KMS-11 (cell line): Measurements from ENCODE around the gene BTG3.

Experiments used
- H2AFZ ChIP-seq: fragments of 200-600 bp; sonication (generic); 2 replicates; pipeline ENCODE4 v1.6.1; 2016; ENCODE audit warnings: antibody characterized with exemption, mixed run types, low read depth
- H3K27ac ChIP-seq: fragments of 200-600 bp; sonication (generic); 2 replicates; pipeline ENCODE4 v1.6.1; 2016; ENCODE audit warnings: mild to moderate bottlenecking, mixed run types
- H3K27me3 ChIP-seq: fragments of 200-600 bp; sonication (generic); 2 replicates; pipeline ENCODE4 v1.6.1; 2017; ENCODE audit warnings: mild to moderate bottlenecking, low read depth, mixed run types, moderate library complexity; ENCODE audit not compliant: insufficient read depth
- H3K36me3 ChIP-seq: fragments of 200-600 bp; sonication (generic); 2 replicates; pipeline ENCODE4 v1.6.1; 2017; ENCODE audit warnings: mild to moderate bottlenecking, mixed run types; ENCODE audit not compliant: insufficient read depth
- H3K4me1 ChIP-seq: fragments of 200-600 bp; sonication (generic); 2 replicates; pipeline ENCODE4 v1.6.1; 2016; ENCODE audit warnings: mild to moderate bottlenecking, low read depth, mixed run types; ENCODE audit not compliant: poor library complexity, severe bottlenecking
- H3K4me2 ChIP-seq: fragments of 200-600 bp; sonication (generic); 2 replicates; pipeline ENCODE4 v1.7.0; 2016; ENCODE audit warnings: mild to moderate bottlenecking, mixed run types
- H3K4me3 ChIP-seq: fragments of 200-600 bp; sonication (generic); IDR thresholded peaks from 2 replicates; pipeline ENCODE4 v1.6.1; 2017; ENCODE audit warnings: low read depth, low read length, mixed read lengths; ENCODE audit not compliant: insufficient read depth
- H3K79me2 ChIP-seq: fragments of 200-600 bp; sonication (generic); 2 replicates; pipeline ENCODE4 v1.6.1; 2016; ENCODE audit warnings: low read depth, mixed run types; ENCODE audit not compliant: insufficient read depth
- H3K9ac ChIP-seq: fragments of 200-600 bp; sonication (generic); 2 replicates; pipeline ENCODE4 v1.6.1; 2016; ENCODE audit warnings: mild to moderate bottlenecking, mixed run types
- H4K20me1 ChIP-seq: fragments of 200-600 bp; sonication (generic); 2 replicates; pipeline ENCODE4 v1.6.1; 2016; ENCODE audit warnings: mild to moderate bottlenecking, mixed run types; ENCODE audit not compliant: insufficient read depth
- TF ChIP-seq, protein P1 (sequence below): fragments of 200-600 bp; sonication (generic); conservative IDR thresholded peaks from 2 replicates; pipeline ENCODE4 v1.6.1; 2017; ENCODE audit warnings: low read depth, mild to moderate bottlenecking, antibody characterized with exemption, low read length, moderate library complexity, mixed read lengths

BTG3 gene

DNA sequence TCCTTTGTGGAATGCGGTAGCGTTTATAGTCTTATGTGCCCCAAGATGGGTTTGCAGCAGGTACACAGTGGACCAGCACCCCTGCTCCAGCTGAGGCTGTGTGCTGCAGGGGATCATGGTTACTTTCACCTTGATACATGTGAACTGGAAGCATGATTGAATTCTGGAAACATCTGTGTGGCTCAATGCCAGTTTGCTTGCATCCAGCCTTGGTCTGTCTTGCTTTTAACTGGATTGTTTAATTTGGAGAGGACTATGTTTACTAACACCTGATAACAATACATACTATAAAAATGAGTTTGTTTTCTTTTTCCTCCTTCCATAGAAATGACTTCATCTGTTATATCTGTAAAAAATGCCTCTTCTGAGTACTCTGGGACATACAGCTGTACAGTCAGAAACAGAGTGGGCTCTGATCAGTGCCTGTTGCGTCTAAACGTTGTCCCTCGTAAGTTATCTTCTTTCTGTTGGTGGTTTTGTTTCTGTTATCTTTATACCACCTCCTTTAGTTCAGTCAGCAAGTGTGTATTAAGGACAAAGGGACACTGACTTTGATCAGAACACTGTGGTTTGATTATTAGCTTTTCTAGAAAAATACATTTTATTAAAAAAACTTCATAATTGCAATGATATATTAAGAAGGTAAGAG, 52.2 kb downstream of the BTG3 start:
- Histone ChIP-seq H3K27ac (no peak overlapping the region), H3K4me2 (no peak overlapping the region), H3K36me3 (no peaks in the 10 kb centered on the region), H3K4me3 (no peak overlapping the region), H3K27me3 (no peaks in the 10 kb centered on the region), H2AFZ (no peak overlapping the region), H3K9ac (no peak overlapping the region), H3K79me2 (no peaks in the 10 kb centered on the region), H3K4me1 (no peaks in the 10 kb centered on the region), H4K20me1 (no peaks in the 10 kb centered on the region)
- TF ChIP-seq, protein P1, sequence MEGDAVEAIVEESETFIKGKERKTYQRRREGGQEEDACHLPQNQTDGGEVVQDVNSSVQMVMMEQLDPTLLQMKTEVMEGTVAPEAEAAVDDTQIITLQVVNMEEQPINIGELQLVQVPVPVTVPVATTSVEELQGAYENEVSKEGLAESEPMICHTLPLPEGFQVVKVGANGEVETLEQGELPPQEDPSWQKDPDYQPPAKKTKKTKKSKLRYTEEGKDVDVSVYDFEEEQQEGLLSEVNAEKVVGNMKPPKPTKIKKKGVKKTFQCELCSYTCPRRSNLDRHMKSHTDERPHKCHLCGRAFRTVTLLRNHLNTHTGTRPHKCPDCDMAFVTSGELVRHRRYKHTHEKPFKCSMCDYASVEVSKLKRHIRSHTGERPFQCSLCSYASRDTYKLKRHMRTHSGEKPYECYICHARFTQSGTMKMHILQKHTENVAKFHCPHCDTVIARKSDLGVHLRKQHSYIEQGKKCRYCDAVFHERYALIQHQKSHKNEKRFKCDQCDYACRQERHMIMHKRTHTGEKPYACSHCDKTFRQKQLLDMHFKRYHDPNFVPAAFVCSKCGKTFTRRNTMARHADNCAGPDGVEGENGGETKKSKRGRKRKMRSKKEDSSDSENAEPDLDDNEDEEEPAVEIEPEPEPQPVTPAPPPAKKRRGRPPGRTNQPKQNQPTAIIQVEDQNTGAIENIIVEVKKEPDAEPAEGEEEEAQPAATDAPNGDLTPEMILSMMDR: no peak

DNA sequence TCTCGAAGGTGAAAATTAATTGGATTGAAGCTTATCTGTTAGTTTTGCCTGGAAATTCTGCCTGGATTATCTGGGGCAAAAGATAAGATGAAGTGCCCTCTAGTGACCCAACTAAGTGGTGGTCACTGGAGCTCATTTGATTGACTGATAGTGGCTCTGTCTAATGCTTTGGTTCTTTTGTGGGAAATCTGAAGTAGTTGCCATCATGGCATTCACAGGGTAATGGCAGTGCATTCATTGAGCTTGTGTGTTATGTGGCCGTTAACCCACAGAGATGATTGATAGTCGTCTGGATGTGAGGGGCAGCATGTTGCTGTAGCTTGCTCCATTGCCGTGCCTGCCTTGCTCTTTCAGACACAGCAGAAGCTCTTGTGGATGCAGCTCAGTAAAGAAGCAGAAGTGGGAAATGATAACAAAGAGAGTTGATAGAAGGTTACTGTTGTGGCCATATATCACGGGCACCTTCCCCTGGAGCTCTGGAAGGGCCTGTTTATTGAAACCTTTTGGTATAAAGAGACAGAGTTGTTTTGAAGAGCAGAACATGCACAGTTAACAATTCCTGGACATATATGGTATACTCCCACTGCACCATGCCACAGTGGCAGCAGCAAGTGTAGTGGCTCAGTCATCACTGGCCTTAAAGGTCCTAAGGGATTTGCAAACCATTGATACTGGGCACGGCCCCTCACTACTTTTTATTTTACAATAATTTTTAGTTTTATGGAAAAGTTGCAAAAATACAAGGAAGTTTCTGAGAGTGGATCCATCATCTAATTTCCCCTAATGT, 57.8 kb downstream of the BTG3 start:
- no peaks in the 10 kb centered on the region for H3K4me1 ChIP-seq
- H3K36me3 ChIP-seq: no peaks in the 10 kb centered on the region
- no peaks in the 10 kb centered on the region for H3K27me3 ChIP-seq
- no peak overlapping the region for H3K4me2 ChIP-seq
- H3K9ac ChIP-seq: no peak overlapping the region
- H3K79me2 ChIP-seq: no peaks in the 10 kb centered on the region
- H4K20me1 ChIP-seq: no peaks in the 10 kb centered on the region
- TF ChIP-seq, protein P1: no peak
- H3K4me3 ChIP-seq: no peak overlapping the region
- H3K27ac ChIP-seq: no peak overlapping the region
- no peak overlapping the region for H2AFZ ChIP-seq

DNA sequence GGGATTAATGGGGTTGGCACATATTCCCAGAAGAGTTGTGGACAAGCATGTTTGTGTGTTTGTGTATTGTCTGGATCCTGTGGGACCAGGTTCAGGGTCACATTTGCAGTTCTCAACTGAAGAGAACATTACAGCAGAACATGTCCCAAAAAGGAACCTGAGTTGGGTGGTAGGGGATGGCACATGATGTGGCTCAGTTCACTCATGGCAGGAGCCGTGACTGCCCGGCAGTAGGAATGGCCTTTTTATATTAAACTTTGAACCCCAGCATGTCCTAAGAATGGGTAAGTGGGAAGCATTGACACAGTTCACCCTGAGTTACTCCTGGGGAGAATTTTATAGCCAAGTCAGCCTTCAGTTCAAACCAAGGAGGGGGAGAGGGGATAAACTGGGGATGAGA, 58.6 kb downstream of the BTG3 start:
- no peaks in the 10 kb centered on the region for H3K36me3 ChIP-seq
- H3K4me2 ChIP-seq: no peak overlapping the region
- no peak overlapping the region for H2AFZ ChIP-seq
- H3K4me3 ChIP-seq: no peak overlapping the region
- H3K27ac ChIP-seq: no peak overlapping the region
- TF ChIP-seq, protein P1: no peak
- H3K4me1 ChIP-seq: no peaks in the 10 kb centered on the region
- H3K9ac ChIP-seq: no peak overlapping the region
- no peaks in the 10 kb centered on the region for H3K27me3 ChIP-seq
- no peaks in the 10 kb centered on the region for H4K20me1 ChIP-seq
- H3K79me2 ChIP-seq: no peaks in the 10 kb centered on the region

DNA sequence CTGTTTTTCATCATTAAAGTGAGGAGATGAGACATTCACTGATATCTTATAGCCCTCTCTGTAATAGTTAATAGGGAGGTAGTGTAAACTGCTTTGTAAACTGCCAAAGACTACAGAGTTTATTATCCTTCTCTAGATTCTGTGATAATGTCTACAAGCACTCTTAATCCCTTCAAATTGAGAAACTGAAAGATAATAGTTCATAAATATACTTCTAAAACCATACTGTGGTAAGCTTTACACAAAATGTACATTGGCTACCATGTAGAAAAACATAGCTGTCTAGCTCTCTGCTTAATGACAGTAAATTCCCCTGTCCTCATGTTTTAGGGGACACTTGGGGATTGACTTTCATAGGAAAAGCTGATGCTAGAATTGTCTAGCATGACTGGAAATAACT, 60.3 kb downstream of the BTG3 start:
- Histone ChIP-seq H3K79me2 (no peaks in the 10 kb centered on the region), H3K4me1 (no peaks in the 10 kb centered on the region), H2AFZ (no peak overlapping the region)

More for the DNA sequence above, 60.3 kb downstream of the BTG3 start:
- Histone ChIP-seq H3K4me2 (no peak overlapping the region), H3K27ac (no peak overlapping the region), H3K36me3 (no peaks in the 10 kb centered on the region), H3K9ac (no peak overlapping the region), H3K4me3 (no peak overlapping the region), H4K20me1 (no peaks in the 10 kb centered on the region), H3K27me3 (no peaks in the 10 kb centered on the region)
- TF ChIP-seq, protein P1: no peak
